HG03575 (cell line): ENCODE data around the gene TNRC6C.
A peak's percentile ranks its signal among the peaks of the same experiment; 100 is the strongest.

Source experiments
- ATAC-seq: cut with Tn5 transposase; IDR thresholded peaks from one replicate; pipeline ENCODE4 v1.9.1; 2021; ENCODE audit not compliant: unreplicated experiment, insufficient number of reproducible peaks, low FRiP score; ENCODE audit errors: extremely low read depth

Gene TNRC6C, protein sequence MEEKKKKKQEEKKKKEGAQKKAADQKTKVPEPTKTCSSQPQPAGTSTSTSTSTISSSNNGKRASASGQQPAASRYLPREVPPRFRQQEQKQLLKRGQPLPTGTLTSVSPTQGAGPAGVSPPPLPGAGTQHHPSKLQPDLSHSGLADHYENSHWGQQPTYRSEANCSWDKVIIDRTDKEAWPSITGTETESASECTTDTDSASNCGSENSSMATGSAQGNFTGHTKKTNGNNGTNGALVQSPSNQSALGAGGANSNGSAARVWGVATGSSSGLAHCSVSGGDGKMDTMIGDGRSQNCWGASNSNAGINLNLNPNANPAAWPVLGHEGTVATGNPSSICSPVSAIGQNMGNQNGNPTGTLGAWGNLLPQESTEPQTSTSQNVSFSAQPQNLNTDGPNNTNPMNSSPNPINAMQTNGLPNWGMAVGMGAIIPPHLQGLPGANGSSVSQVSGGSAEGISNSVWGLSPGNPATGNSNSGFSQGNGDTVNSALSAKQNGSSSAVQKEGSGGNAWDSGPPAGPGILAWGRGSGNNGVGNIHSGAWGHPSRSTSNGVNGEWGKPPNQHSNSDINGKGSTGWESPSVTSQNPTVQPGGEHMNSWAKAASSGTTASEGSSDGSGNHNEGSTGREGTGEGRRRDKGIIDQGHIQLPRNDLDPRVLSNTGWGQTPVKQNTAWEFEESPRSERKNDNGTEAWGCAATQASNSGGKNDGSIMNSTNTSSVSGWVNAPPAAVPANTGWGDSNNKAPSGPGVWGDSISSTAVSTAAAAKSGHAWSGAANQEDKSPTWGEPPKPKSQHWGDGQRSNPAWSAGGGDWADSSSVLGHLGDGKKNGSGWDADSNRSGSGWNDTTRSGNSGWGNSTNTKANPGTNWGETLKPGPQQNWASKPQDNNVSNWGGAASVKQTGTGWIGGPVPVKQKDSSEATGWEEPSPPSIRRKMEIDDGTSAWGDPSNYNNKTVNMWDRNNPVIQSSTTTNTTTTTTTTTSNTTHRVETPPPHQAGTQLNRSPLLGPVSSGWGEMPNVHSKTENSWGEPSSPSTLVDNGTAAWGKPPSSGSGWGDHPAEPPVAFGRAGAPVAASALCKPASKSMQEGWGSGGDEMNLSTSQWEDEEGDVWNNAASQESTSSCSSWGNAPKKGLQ (N-terminal part only)

DNA sequence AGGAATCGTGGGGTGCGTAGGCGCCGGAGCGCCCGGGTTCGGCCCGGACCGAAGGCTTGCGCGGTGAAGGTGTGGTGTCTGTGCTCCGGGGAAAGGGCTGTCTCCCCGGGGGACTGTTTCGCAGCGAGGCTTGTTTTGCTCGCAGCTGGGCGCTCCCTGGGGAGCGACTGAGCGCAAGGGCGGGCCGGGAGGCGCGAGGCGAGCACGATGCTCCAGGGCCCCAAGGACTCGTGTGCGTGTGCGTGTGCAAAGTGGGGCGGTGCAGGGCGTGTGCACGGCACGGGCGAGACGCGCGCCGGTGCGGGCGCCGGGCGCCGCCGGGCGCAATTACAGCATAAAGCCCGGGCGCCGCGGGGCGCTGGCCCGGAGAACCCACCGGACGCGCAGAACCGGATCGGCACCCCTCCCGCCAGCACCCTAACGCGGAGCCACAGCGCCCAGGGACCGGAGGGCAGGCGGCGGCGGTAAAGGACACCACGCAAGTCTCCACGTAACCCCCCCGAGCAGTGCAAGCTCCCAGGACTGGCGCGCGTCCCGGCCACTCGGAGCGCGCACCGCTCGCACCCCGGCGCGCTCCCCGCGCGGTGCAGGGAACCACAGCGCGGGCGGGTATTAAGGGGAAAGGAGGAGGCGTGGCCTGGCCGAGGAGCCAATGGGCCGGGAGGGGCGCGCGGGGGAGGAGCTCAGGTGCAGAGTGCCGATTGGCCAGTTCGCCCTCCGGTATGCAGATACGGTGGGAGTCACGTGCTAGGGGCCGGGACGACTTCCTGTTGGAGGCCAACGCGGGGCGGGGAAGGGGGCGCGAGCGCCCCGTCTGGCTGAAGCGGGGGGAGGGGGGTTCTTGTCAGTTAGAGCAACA is at the start of gene TNRC6C:
TNRC6C (plus strand) TSS at position 847 of the 859 bp plus-strand sequence. CDS start 45,504 bp downstream, outside the sequence.
- ATAC-seq, result peak; percentile 57

DNA sequence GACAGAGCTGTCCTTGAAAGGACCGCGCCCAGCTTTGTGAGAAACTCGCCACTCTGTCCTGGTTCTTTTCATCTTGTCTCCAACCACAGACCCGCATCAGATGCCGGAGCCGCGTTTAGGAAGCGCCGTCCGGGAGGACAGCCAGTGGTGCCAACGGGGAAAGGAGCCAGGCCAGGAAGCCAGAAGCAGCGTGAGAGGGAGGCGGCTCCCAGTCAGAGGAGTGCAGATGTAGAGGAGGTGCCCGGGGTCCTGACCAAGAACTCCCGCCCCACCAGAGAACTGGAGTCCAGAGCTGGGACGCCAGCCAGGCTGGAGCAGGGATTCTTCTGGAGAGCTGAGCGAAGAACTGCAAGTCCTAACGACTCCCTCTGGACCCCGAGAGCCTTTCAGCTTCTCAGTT is 49.3 kb upstream of the TNRC6C start:
- no peak for ATAC-seq

DNA sequence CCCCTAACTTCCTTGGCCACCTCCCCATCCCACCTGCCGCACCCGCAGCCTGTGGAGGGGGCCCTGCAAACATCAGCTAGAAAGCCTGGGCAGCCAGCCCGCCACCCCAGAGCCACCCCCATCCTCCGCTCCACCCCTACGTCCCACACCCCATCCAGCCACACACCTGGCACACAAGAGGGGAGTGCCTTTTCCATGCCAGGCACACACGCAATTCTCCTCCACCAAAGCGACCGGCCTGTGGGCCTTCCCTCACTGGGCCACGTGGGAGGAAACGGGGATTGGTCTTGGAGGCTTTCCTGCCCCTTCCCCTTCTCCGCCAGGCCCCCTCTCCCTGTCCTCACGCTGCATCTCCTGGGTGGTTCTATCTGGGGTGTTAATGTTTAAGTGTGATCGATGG is 48.7 kb upstream of the TNRC6C start:
- no peak for ATAC-seq

DNA sequence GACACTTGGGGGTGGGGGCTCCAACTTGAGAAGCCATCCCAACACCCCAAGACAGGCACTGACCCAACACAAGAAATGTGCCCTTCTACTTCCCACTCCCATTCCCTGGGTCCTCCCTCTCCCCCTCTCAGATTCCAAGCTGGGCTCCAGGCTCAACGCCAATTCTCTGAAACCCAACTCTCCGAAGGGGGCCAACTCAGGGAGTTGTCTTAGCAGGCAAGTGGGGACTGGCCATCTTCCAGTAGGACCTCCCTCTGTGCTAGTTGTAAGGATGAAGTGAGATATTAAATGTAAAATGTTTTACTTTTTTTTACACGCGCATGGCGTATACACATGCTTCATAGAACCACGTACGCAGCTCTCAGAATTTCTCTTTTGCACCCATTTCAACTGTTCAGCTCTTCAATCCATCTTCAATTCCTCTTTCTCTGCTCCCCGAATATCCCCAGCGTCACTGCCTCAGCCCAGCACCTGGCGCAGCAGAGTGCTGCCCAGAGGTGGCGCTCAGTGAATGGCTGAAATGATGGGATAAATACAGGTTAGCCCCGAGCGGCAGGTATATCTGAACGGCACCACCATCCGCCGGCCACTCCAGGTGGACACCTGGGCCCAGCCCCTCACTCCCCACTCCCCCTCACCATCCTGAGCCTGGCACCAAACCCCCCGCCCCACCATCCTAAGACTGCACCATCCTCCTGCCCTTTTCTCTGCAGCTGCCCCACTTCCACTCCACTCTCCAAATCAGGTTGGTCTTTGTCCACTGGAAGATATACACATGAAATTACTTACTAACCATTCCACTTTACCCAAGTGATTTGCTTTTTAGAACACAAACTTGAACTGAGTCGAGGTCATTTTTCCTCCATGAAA is 43.9 kb upstream of the TNRC6C start:
- ATAC-seq, result no peak

DNA sequence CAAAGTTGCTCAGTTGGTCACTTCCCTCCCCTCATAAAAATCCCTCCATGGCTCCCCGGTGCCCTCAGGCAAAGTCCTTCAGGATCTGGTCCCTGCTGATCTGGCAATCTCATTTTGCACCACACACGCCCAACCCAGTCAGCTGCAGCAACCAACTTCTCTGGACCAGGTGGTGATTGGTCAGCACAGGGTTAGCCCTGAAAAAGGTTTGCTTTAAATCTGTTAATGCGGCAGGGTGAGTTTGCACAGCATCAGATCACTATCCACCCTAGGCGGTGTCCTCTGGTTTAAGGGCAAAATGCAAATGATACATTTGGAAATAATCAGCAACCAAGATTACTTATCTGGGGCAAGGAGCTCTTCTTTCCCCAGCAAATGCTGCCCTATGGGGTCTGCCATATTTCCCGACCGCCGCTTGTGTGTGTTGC is 42.9 kb upstream of the TNRC6C start:
- no peak for ATAC-seq

DNA sequence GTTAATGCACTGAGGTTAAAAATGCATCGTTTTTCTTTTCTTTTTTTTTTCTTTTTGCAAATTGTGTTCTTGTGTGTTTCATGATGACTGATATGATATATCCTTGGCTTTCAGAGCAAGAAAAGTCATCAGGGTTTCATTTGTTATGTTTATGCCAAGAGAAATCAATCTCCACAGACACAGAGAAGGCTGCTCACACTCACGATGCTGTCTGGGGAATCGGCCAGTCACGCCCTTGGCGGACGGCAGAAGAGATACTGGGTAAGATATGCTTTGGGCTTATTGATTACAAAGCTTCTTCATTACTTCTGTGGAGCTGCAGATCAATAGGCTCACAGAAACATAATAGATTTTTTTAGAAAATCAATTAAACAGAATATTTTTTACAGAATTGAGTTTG is 42.2 kb upstream of the TNRC6C start:
- no peak for ATAC-seq

DNA sequence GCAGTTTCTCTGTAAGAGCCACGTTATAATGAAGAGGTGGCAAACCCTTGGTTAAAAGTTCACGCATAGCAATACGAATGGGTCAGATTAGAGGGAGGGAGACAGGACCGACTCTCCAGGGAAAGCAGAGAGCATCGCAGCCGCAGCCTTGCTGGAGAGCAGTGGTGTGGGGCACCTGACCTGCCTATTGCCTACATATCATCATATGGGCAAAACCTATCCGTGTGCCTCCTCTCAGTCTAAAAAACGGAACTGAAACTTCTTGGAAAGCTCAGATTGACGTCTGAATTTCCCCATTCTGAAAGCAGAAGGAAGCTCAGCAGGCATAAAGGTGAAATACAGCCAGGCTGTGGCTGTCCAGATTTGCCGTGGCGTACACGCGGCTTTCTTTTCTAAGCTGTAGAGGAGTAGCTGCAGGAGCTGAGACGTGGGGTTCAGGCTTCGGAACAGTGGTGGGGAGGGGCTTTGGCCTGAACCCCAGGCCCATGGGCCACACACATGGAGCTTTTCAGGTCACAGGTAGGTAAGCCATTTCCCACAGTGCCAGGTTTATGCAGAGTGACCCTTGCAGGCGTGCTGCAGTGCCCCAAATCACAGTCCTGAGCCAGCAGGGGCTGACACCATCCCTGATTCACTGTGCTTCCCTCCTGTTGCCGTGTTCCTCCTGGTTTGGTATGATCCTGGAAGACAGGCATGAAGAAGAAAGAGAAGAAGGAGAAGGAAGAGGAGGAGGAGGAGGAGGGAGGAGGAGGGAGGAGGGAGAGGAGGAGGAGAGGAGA is 41.6 kb upstream of the TNRC6C start:
- ATAC-seq, result no peak

DNA sequence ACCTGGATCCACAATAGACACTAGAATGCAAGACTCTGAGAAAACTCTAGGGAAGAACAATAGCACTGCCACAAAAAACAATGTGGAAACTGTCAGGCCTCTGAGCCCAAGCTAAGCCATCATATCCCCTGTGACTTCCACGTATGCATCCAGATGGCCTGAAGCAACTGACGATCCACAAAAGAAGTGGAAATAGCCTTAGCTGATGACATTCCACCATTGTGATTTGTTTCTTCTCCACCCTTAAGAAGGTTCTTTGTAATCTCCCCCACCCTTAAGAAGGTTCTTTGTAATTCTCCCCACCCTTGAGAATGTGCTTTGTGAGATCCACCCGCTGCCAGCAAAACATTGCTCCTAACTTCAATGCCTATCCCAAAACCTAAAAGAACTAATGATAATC is 39.2 kb upstream of the TNRC6C start:
- no peak for ATAC-seq

DNA sequence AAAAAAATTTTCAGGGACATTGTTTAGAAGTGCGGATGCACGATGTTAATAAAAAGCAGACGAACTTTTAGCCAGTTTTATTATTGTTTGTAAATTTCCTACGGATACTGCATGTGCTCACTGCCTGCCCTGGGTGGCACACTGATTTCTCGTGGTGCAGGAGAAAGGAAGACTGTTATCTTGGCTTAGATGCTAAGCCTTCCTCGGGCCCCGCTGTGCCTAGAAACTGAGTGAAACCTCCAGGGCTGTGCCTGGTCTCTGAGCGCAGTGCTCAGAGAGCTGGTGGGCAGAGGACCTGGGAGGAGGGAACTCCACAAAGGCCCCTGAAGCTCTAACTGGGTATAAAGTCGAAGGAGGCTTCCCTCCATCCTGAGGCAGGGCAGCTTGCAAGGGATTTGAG is 35.4 kb upstream of the TNRC6C start:
- ATAC-seq, result no peak

DNA sequence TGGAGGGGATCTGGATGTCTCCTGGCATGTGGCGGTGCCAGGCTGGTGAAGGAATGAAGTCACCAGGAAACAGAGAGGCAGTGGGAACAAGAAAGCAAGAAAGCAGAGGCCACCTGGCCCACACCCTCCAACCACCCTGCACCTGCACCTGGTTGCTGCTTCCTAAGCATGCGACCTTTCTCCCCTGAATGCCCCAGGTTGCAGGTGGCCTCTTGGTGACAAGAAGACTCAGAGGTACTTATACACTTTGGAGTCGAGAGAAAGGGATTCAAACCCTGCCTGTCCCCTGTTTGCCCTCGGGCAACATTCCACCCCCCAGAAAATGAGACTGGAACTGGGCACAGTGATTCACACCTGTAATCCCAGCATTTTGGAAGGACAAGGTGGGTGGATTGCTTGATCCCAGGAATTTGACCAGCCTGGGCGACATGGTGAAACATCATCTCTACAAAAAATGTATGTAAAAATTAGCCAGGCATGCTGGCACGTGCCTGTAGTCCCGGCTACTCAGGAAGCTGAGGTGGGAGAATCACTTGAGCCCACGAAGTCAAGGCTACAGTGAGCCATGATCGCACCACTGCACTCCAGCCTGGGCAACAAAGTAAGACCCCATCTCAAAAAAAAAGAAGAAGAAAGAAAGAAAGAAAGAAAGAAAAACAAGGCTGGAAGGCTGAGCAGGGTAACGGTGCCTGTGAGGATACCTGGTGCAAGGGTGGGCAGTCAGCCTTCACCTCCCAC is 34.6 kb upstream of the TNRC6C start:
- ATAC-seq, result no peak

DNA sequence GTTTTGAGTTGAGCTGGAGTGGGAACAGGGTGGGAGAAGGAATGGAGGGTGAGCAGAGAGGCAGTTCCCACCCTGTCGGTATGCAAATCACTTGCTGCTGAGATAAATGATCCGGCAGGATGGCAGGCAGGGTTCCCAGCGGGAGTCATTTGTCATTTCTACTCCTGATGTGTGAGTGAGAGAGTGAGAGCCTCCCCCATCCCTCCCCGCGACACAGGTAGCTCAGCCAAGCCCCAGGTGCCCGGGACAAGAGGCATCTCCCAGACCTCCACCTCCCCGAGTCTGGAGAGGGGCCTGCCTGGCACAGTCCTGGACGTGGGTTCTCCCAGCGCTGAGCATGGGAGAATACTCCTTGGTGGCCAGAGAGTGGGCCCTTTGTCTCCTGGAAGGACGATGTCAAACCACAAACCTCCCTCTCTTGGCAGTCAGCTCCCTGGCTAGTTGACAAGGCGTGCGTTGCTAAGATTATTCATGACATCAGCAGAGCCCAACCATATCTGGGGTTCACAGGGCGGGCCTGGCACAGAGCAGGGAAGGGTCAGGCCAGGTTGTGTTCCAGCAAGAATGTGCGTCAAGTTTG is 33.7 kb upstream of the TNRC6C start:
- ATAC-seq, result no peak

DNA sequence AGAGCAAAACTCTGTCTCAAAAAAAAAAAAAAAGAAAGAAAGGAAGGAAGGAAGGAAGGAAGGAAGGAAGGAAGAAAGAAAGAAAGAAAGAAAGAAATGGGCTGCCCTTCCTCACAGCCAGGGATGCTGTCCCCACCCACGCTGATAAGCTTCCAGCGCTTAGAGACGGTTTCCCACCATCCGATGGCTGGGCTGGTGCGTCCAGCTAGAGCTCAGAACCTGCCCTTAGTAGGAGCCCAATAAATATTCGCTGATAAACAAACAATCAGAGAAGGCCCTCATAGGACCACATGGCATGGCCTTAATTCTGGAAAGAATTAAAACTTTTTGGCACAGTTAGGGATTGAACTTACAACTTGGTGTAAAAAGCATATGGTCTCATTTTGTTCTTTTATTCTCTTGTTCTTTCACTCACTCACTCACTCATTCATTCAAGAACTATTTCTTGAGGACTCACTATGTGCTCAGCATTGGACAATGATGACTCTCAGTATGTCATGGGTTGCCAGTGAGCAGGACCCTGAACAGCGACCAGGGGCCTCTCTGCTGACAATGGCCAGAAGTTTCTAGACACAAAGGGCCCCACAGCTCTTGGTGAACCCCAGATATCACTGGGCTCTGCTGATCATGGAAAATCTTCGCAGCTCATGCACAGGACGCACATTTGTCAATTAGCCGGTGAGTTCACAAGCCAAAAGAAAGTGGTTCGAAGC is 32.5 kb upstream of the TNRC6C start:
- no peak for ATAC-seq

DNA sequence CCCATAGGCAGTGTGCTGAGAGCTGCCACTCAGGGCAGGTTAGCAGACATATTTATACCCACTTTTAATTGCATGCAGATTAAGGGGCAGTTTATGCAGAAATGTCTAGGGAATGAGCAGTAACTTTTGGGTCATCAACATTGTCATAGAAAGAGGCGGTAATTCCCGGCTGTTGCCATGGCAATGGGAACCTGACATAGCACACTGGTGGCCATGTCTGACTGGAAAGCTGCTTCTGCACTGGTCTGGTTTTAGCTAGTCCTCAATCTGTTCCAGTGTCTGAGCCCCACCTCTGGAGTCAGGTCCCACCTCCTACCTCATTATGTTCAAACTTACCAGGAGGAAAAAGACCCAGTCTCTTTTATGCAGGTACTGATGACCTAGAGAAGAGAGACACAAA is 31.5 kb upstream of the TNRC6C start:
- no peak for ATAC-seq

DNA sequence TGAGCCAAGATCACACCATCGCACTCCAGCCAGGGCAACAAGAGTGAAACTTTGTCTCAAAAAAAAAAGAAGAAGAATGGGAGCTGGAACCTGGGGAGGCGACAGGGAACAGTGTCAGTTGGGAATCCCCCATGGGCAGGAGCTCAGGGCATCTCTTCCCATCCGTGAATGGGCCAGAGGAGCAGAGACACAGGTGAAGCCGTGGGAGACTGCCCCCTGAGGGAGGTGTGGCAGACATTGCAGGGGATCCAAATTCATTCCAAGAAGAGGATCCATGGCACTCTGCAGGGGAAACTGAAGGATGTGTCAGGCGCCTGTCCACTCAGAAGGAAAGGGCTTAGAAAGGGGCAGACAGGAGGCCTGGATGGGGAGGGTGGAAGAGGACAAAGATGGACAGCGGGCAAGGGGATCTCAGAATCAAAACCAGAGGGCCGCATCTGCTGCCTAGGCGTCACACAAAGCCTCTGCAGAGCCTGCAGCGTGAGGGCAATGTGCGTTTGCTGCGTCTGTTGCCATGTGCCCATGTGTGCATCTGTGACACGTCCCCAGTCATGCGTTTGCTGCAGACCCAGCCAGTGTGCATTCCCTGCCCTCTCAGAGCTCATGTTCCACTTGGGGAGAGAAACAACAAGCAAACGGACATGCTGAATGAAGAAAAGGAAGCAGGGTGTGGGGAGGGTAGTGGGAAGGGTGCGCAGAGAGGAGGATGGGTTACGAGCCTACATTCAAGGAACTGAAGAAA is 30.6 kb upstream of the TNRC6C start:
- no peak for ATAC-seq
